Osteoblast (primary cell): ENCODE results near the gene PAPOLA. TPM values are rescaled to one million over a fixed set of nuclear protein-coding genes. Genes with fewer than 3 reads are reported as not detected.

Experiments
- DNase-seq: peaks from one replicate; pipeline ENCODE4 v3.0.0; 2011; ENCODE audit warnings: low spot score, mixed read lengths; ENCODE audit not compliant: insufficient read length; ENCODE audit errors: missing footprints
- H2AFZ ChIP-seq: 2 replicates; pipeline ENCODE4 v1.6.0; 2011; ENCODE audit warnings: mild to moderate bottlenecking, low read length
- H3K27ac ChIP-seq: 2 replicates; pipeline ENCODE4 v1.5.1; 2011; ENCODE audit warnings: mild to moderate bottlenecking, low read depth, low read length, moderate library complexity
- H3K27me3 ChIP-seq: 2 replicates; pipeline ENCODE4 v1.6.0; 2012; ENCODE audit warnings: mild to moderate bottlenecking, control low read depth, inconsistent platforms, low read length, moderate library complexity; ENCODE audit not compliant: insufficient read depth
- H3K36me3 ChIP-seq: 2 replicates; pipeline ENCODE4 v1.5.1; 2011; ENCODE audit warnings: mild to moderate bottlenecking, low read length, control low read depth, moderate library complexity; ENCODE audit not compliant: insufficient read depth
- H3K4me1 ChIP-seq: 2 replicates; pipeline ENCODE4 v1.5.1; 2011; ENCODE audit warnings: mild to moderate bottlenecking, low read length, control low read depth, moderate library complexity; ENCODE audit not compliant: insufficient read depth
- H3K4me2 ChIP-seq: 2 replicates; pipeline ENCODE4 v1.6.0; 2011; ENCODE audit warnings: mild to moderate bottlenecking, low read length; ENCODE audit not compliant: insufficient read depth
- H3K4me3 ChIP-seq: fragments of 200-600 bp; sonication (generic); 3 replicates; pipeline ENCODE4 v1.5.1; 2012; ENCODE audit warnings: mild to moderate bottlenecking, low read length, inconsistent platforms; ENCODE audit not compliant: insufficient read depth
- H3K79me2 ChIP-seq: 2 replicates; pipeline ENCODE4 v1.6.0; 2012; ENCODE audit warnings: mild to moderate bottlenecking, low read length, control low read depth, inconsistent platforms; ENCODE audit not compliant: insufficient read depth
- H3K9me3 ChIP-seq: 2 replicates; pipeline ENCODE4 v1.5.1; 2011; ENCODE audit warnings: low read depth, low read length, control low read depth
- H4K20me1 ChIP-seq: 2 replicates; pipeline ENCODE4 v1.6.0; 2012; ENCODE audit warnings: mild to moderate bottlenecking, low read length, control low read depth; ENCODE audit not compliant: insufficient read depth
- total RNA-seq: library from RNA; depleted of rRNA; stranded (reverse); fragments of >200 nt; gene quantifications from 2 replicates; pipeline ENCODE4 v1.2.3, GENCODE V29; 2012
- TF ChIP-seq, protein P1 (sequence below): IDR thresholded peaks from 2 replicates; pipeline ENCODE4 v1.5.1; 2011; ENCODE audit warnings: mild to moderate bottlenecking, low read depth, low read length, moderate library complexity; ENCODE audit errors: extremely low read depth

Gene PAPOLA
- total RNA-seq = 106 TPM in 2 replicates

- peak within 1 kb of the TSS; percentile 96 for H3K4me3 ChIP-seq
- peaks cover 12% of the 10 kb centered on the region for H3K4me1 ChIP-seq
- TF ChIP-seq, protein P1, sequence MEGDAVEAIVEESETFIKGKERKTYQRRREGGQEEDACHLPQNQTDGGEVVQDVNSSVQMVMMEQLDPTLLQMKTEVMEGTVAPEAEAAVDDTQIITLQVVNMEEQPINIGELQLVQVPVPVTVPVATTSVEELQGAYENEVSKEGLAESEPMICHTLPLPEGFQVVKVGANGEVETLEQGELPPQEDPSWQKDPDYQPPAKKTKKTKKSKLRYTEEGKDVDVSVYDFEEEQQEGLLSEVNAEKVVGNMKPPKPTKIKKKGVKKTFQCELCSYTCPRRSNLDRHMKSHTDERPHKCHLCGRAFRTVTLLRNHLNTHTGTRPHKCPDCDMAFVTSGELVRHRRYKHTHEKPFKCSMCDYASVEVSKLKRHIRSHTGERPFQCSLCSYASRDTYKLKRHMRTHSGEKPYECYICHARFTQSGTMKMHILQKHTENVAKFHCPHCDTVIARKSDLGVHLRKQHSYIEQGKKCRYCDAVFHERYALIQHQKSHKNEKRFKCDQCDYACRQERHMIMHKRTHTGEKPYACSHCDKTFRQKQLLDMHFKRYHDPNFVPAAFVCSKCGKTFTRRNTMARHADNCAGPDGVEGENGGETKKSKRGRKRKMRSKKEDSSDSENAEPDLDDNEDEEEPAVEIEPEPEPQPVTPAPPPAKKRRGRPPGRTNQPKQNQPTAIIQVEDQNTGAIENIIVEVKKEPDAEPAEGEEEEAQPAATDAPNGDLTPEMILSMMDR = no peak
- H3K9me3 ChIP-seq = no peaks in the 10 kb centered on the region
- peak within 1 kb of the TSS; percentile 92 for H3K27ac ChIP-seq
- peak within 1 kb of the TSS; percentile 97 for H2AFZ ChIP-seq
- no peaks in the 10 kb centered on the region for H3K27me3 ChIP-seq
- peak within 1 kb of the TSS; percentile 92 for H3K4me2 ChIP-seq
- peak; percentile 98 for DNase-seq
- H3K36me3 ChIP-seq = no peaks in the 10 kb centered on the region
- peaks cover 48% of the 10 kb centered on the region for H3K79me2 ChIP-seq
- H4K20me1 ChIP-seq = peaks cover 39% of the 10 kb centered on the region
Observed at GRCh38 chr14:96501740-96502620, at the start of gene PAPOLA. PAPOLA (plus strand) TSS chr14:96502382; CDS start chr14:96502593, 211 bp downstream.

DNA sequence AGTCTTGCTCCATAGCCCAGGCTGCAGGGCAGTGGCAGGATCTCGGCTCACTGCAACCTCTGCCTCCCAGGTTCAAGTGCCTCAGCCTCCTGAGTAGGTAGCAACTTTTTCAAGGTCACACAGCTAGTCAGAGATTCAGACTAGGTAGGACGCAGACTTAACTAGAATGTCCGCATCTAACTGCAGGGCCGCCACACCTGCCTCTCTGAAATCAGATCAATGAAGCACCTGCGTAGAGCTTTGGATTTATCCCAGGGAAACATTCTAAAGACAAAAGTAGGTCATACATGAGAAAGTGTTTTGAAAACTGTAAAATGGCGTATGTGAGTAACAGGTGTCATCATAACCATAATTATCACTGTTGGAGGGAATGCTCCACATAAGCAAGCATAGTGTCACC is 49.5 kb upstream of the PAPOLA start:
- no peaks in the 10 kb centered on the region for H4K20me1 ChIP-seq
- no peaks in the 10 kb centered on the region for H3K9me3 ChIP-seq
- no peaks in the 10 kb centered on the region for H3K4me1 ChIP-seq
- H3K4me2 ChIP-seq = no peak overlapping the region
- no peak overlapping the region for H2AFZ ChIP-seq
- H3K27ac ChIP-seq = no peak overlapping the region
- TF ChIP-seq, protein P1 = no peak
- no peak overlapping the region for H3K4me3 ChIP-seq
- no peaks in the 10 kb centered on the region for H3K79me2 ChIP-seq
- H3K27me3 ChIP-seq = peaks cover 19% of the 10 kb centered on the region
- DNase-seq = no peak
- H3K36me3 ChIP-seq = no peaks in the 10 kb centered on the region

DNA sequence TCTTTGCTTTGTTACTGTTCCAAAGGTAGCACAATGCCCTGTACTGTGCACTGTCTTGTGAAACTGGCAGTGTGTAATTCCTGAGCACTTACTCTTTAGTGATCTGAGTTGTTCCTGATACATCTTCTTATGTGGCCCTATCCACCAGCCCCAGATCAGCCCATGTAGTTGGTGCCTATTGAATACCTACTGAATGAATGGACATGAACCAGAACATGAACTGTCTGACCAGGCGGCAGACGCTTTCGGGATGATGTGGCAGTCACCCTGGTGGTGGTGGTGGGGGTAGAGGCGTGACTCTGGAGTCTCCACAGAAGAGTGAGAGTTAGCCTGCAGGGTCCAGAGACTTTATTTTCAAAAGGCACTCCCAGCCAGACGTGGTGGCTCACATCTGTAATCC is 46.6 kb upstream of the PAPOLA start:
- Histone ChIP-seq H3K27me3 (peaks cover 21% of the 10 kb centered on the region), H3K27ac (no peak overlapping the region), H4K20me1 (no peaks in the 10 kb centered on the region), H3K79me2 (no peaks in the 10 kb centered on the region), H3K9me3 (no peaks in the 10 kb centered on the region), H3K36me3 (no peaks in the 10 kb centered on the region), H3K4me2 (no peak overlapping the region), H3K4me1 (no peaks in the 10 kb centered on the region), H2AFZ (no peak overlapping the region), H3K4me3 (no peak overlapping the region)
- TF ChIP-seq, protein P1 = no peak
- no peak for DNase-seq

GRCh38 chr14:96459851-96460250 is 42.3 kb upstream of the PAPOLA start:
- Histone ChIP-seq H3K36me3 (no peaks in the 10 kb centered on the region), H3K27me3 (peaks cover 18% of the 10 kb centered on the region), H4K20me1 (no peaks in the 10 kb centered on the region), H3K9me3 (no peaks in the 10 kb centered on the region), H3K79me2 (no peaks in the 10 kb centered on the region), H3K4me2 (no peak overlapping the region), H3K4me3 (no peak overlapping the region), H2AFZ (no peak overlapping the region), H3K27ac (no peak overlapping the region), H3K4me1 (no peaks in the 10 kb centered on the region)
- TF ChIP-seq, protein P1 = no peak
- DNase-seq = no peak
